H1 (cell line): ENCODE results near the gene NT5C3B. TPM values are rescaled to one million over a fixed set of nuclear protein-coding genes. Genes with fewer than 3 reads are reported as not detected.
"Not testable (repeated sequence)": the region's sequence is repeated elsewhere in the genome, so short reads cannot be mapped to it uniquely, and the experiment has no call there.

Experiments used
- CTCF ChIA-PET: fragments of 300-600 bp; sonication (Branson Sonifier 250); formaldehyde crosslinking; loops from one replicate; lab custom pipeline; 2021; ENCODE audit not compliant: partially characterized antibody; lab: Charles Lee
- POLR2A ChIA-PET: fragments of 300-600 bp; sonication (Branson Sonifier 250); formaldehyde crosslinking; loops from one replicate; lab custom pipeline; 2021; ENCODE audit warnings: inconsistent platforms; ENCODE audit not compliant: partially characterized antibody; lab: Charles Lee
- DNase-seq, 2 experiments: peaks; one replicate each; pipeline versions ENCODE4 v3.0.0 to v3.0.0-alpha.2; 2010 to 2022; ENCODE audit warnings: low spot score in 2 of 2, low read depth in 1 of 2, mixed read lengths in 1 of 2
- FAIRE-seq: peaks from 2 replicates; lab custom pipeline; 2011; peaks lifted over from hg19 to GRCh38; lab: Jason Lieb, UNC
- H2AFZ ChIP-seq: 2 replicates; pipeline ENCODE4 v1.8.1; 2012; ENCODE audit warnings: low read length, inconsistent platforms
- H2AK5ac ChIP-seq: 2 replicates; pipeline ENCODE4 v1.6.1; 2013; ENCODE audit warnings: low read depth, low read length
- H2BK120ac ChIP-seq: replicated peaks from 2 replicates; pipeline ENCODE3; 2013; ENCODE audit warnings: low read depth, low read length, inconsistent platforms
- H2BK12ac ChIP-seq: 2 replicates; pipeline ENCODE4 v1.6.1; 2013; ENCODE audit warnings: low read depth, low read length
- H2BK15ac ChIP-seq: 2 replicates; pipeline ENCODE4 v1.6.1; 2013; ENCODE audit warnings: low read length
- H2BK20ac ChIP-seq: 2 replicates; pipeline ENCODE4 v1.6.1; 2013; ENCODE audit warnings: low read length
- H2BK5ac ChIP-seq: 2 replicates; pipeline ENCODE4 v1.6.1; 2013; ENCODE audit warnings: low read depth, low read length
- H3K14ac ChIP-seq: 2 replicates; pipeline ENCODE4 v1.6.1; 2013; ENCODE audit warnings: inconsistent platforms; ENCODE audit not compliant: insufficient read length
- H3K18ac ChIP-seq: 2 replicates; pipeline ENCODE4 v1.6.1; 2013; ENCODE audit warnings: low read length; ENCODE audit errors: extremely low read depth
- H3K23ac ChIP-seq: 2 replicates; pipeline ENCODE4 v1.6.1; 2013; ENCODE audit warnings: inconsistent platforms; ENCODE audit not compliant: insufficient read length
- H3K23me2 ChIP-seq: 2 replicates; pipeline ENCODE4 v1.6.1; 2013; ENCODE audit warnings: low read depth, low read length
- H3K27ac ChIP-seq: 2 replicates; pipeline ENCODE4 v1.6.1; 2011; ENCODE audit warnings: low read depth, low read length, inconsistent platforms
- H3K27me3 ChIP-seq, 4 experiments: replicated peaks in 1 of 4; 1 replicate in 1 of 4; 2 replicates in 3 of 4; pipeline versions ENCODE4 v1.6.1 to v1.8.1; 2011 to 2013; ENCODE audit warnings: low read length in 3 of 4, mild to moderate bottlenecking in 3 of 4, inconsistent platforms in 2 of 4, mixed read lengths in 2 of 4, moderate library complexity in 1 of 4; ENCODE audit not compliant: control insufficient read depth in 3 of 4, insufficient read depth in 3 of 4; ENCODE audit errors: extremely low read depth in 1 of 4
- H3K36me3 ChIP-seq, 4 experiments: 2 replicates each; pipeline versions ENCODE4 v1.6.1 to v1.8.1; 2011 to 2013; ENCODE audit warnings: mild to moderate bottlenecking in 4 of 4, low read length in 3 of 4, moderate library complexity in 2 of 4, control low read depth in 1 of 4, inconsistent platforms in 1 of 4; ENCODE audit not compliant: insufficient read depth in 4 of 4, control insufficient read depth in 2 of 4
- H3K4ac ChIP-seq: replicated peaks from 2 replicates; pipeline ENCODE3; 2013; ENCODE audit warnings: low read length, low read depth, mixed read lengths, inconsistent platforms; ENCODE audit not compliant: insufficient read length
- H3K4me1 ChIP-seq, 4 experiments: replicated peaks in 1 of 4; 1 replicate in 1 of 4; 2 replicates in 3 of 4; pipeline versions ENCODE4 v1.6.1 to v1.8.1; 2011 to 2013; ENCODE audit warnings: low read length in 3 of 4, inconsistent platforms in 2 of 4, mixed read lengths in 1 of 4; ENCODE audit not compliant: insufficient read depth in 4 of 4, control insufficient read depth in 3 of 4
- H3K4me2 ChIP-seq, 2 experiments: 2 replicates each; pipeline versions ENCODE4 v1.6.1 to v1.8.1; 2011 to 2013; ENCODE audit warnings: low read depth in 2 of 2, low read length in 2 of 2, control low read depth in 1 of 2, inconsistent platforms in 1 of 2, mild to moderate bottlenecking in 1 of 2; ENCODE audit not compliant: insufficient read depth in 1 of 2
- H3K4me3 ChIP-seq, 4 experiments: fragments of 200-600, 300-600 bp in 1 of 4; sonication (generic), shearing (Covaris generic), sonication (Bioruptor Twin) in 1 of 4; 2 replicates each; pipeline versions ENCODE4 v1.5.1 to v1.8.1; 2011 to 2016; ENCODE audit warnings: low read length in 4 of 4, low read depth in 3 of 4, control low read depth in 2 of 4, inconsistent platforms in 2 of 4, mild to moderate bottlenecking in 2 of 4, mixed read lengths in 1 of 4, moderate library complexity in 1 of 4; ENCODE audit not compliant: insufficient read depth in 2 of 4; ENCODE audit errors: extremely low read depth in 1 of 4
- H3K56ac ChIP-seq: replicated peaks from 2 replicates; pipeline ENCODE3; 2013; ENCODE audit warnings: low read depth, mild to moderate bottlenecking, mixed read lengths, low read length, inconsistent platforms; ENCODE audit not compliant: insufficient read length
- H3K79me1 ChIP-seq: 2 replicates; pipeline ENCODE4 v1.6.1; 2013; ENCODE audit warnings: low read depth, low read length, control low read depth
- H3K79me2 ChIP-seq, 2 experiments: 2 replicates each; pipeline versions ENCODE4 v1.6.1 to v1.8.1; 2012 to 2013; ENCODE audit warnings: low read length in 2 of 2, mild to moderate bottlenecking in 2 of 2, inconsistent platforms in 1 of 2; ENCODE audit not compliant: insufficient read depth in 2 of 2, control insufficient read depth in 1 of 2
- H3K9ac ChIP-seq, 4 experiments: replicated peaks in 1 of 4; 1 replicate in 1 of 4; 2 replicates in 3 of 4; pipeline versions ENCODE4 v1.6.1 to v1.8.1; 2011 to 2013; ENCODE audit warnings: low read depth in 3 of 4, low read length in 3 of 4, control low read depth in 2 of 4, mild to moderate bottlenecking in 2 of 4, moderate library complexity in 2 of 4, inconsistent platforms in 1 of 4; ENCODE audit errors: extremely low read depth in 1 of 4
- H3K9me3 ChIP-seq, 2 experiments: 2 replicates each; pipeline versions ENCODE4 v1.6.1 to v1.8.1; 2012 to 2013; ENCODE audit warnings: mild to moderate bottlenecking in 2 of 2, moderate library complexity in 2 of 2, control low read depth in 1 of 2, inconsistent platforms in 1 of 2, low read depth in 1 of 2, low read length in 1 of 2, mixed read lengths in 1 of 2; ENCODE audit not compliant: insufficient read depth in 2 of 2
- H4K20me1 ChIP-seq, 2 experiments: replicated peaks in 1 of 2; 2 replicates each; pipeline versions ENCODE3 to v1.8.1; 2011 to 2013; ENCODE audit warnings: inconsistent platforms in 2 of 2, low read length in 2 of 2, mild to moderate bottlenecking in 1 of 2; ENCODE audit not compliant: insufficient read depth in 2 of 2, control insufficient read depth in 1 of 2
- H4K5ac ChIP-seq: 2 replicates; pipeline ENCODE4 v1.6.1; 2013; ENCODE audit warnings: low read length, low read depth, mixed read lengths, inconsistent platforms; ENCODE audit not compliant: insufficient read length
- H4K8ac ChIP-seq: 2 replicates; pipeline ENCODE4 v1.8.0; 2013; ENCODE audit warnings: mild to moderate bottlenecking, moderate library complexity, low read length, inconsistent platforms; ENCODE audit not compliant: insufficient read depth; ENCODE audit errors: extremely low read depth
- H4K91ac ChIP-seq: replicated peaks from 2 replicates; pipeline ENCODE3; 2013; ENCODE audit warnings: low read length, mixed read lengths, inconsistent platforms; ENCODE audit not compliant: insufficient read length
- WGBS, 2 experiments: shearing (Covaris generic) in 1 of 2; methylation state at CpG; one replicate each; pipeline versions ENCODE4 v1.1.6 to v1.1.7; 2013 to 2015; ENCODE audit warnings: low lambda C conversion rate in 2 of 2, mixed read lengths in 2 of 2, inconsistent platforms in 1 of 2, low coverage in 1 of 2, missing lambda C conversion rate in 1 of 2; ENCODE audit not compliant: insufficient replicate concordance in 2 of 2, insufficient coverage in 1 of 2, insufficient read length in 1 of 2; ENCODE audit errors: extremely low coverage in 1 of 2, missing lambda C conversion rate in 1 of 2; 5-methylcytosine and 5-hydroxymethylcytosine counted together
- polyA plus RNA-seq, 7 experiments: library from polyadenylated mRNA; depleted of rRNA in 3 of 7; stranded (reverse) in 5 of 7; unstranded in 2 of 7; fragments of >200 nt in 5 of 7; fragments of 200-250 nt in 2 of 7; gene quantifications; 1 replicate in 5 of 7; 2 replicates in 1 of 7; 4 replicates in 1 of 7; pipeline versions ENCODE4 v1.2.1 to v1.2.3, GENCODE V29; 2011 to 2013; ENCODE audit warnings: missing spikeins in 2 of 7, mixed read lengths in 2 of 7
- total RNA-seq: library from RNA; stranded (reverse); fragmentation: NEBNext Ultra II Directional; extraction: Animal tissue kit (Norgen Biotek cat#: 25700); gene quantifications from 2 replicates; pipeline ENCODE4 v1.2.1, GENCODE V29; 2021

NT5C3B gene
- total and polyA plus RNA-seq, 2 of the 8 experiments (the other 6 are each of a cell fraction or from before 2014, with no cell fraction given), result 68.7 to 94.5 TPM

GRCh38 chr17:41874293-41874670 lies 38.2 kb upstream of the NT5C3B start:
- not testable (repeated sequence) for H2BK12ac ChIP-seq, H3K79me1 ChIP-seq, H3K14ac ChIP-seq, FAIRE-seq, H3K4me3 ChIP-seq, H3K56ac ChIP-seq, H3K18ac ChIP-seq, H4K5ac ChIP-seq, H3K79me2 ChIP-seq, H3K4me2 ChIP-seq, H3K27me3 ChIP-seq, H3K9ac ChIP-seq, H4K20me1 ChIP-seq, H3K4ac ChIP-seq, DNase-seq, H3K9me3 ChIP-seq, H4K91ac ChIP-seq, H3K23ac ChIP-seq, H3K23me2 ChIP-seq, H3K4me1 ChIP-seq, H3K27ac ChIP-seq, H2AK5ac ChIP-seq, H2AFZ ChIP-seq, H2BK20ac ChIP-seq, H2BK5ac ChIP-seq, H2BK15ac ChIP-seq, H2BK120ac ChIP-seq, H4K8ac ChIP-seq
- POLR2A ChIA-PET, result interaction anchor here (0.6 to 3.2 kb wide), 7 partner anchors 9 to 1852 kb away, joined by 3 to 12 read pairs (median 3); partner anchors contain the start of gene KLHL11
- CTCF ChIA-PET, result interaction anchor here (0.7 to 1.8 kb wide), 5 partner anchors 15 to 455 kb away, joined by 3 to 4 read pairs (median 3); no protein-coding TSS in a partner anchor
- peaks cover 47 to 87% (median 72%) of the 10 kb centered on the region in 4 experiments for H3K36me3 ChIP-seq
- 100% methylated on average over 4 of the region's 9 CpGs; no CpG with 5 or more reads in 1 of the 2 experiments for WGBS, 2 experiments
